Stimulated activated CD8-positive, alpha-beta memory T cell treated with anti-CD3 and anti-CD28 coated beads, Interleukin-12 subunit alpha, Interleukin-12 subunit beta, amount 100 ng/mL, for 1 hour (primary cell): ENCODE results near the gene INO80D.
"Not testable (repeated sequence)": the region's sequence is repeated elsewhere in the genome, so short reads cannot be mapped to it uniquely, and the experiment has no call there.

Experiments used
- DNase-seq: peaks from one replicate; pipeline ENCODE4 v3.0.0-alpha.2; 2020; ENCODE audit warnings: low read depth

The INO80D gene

GRCh38 chr2:206084439-206084869 is 1.5 kb downstream of the INO80D start:
- DNase-seq = no peak

DNA sequence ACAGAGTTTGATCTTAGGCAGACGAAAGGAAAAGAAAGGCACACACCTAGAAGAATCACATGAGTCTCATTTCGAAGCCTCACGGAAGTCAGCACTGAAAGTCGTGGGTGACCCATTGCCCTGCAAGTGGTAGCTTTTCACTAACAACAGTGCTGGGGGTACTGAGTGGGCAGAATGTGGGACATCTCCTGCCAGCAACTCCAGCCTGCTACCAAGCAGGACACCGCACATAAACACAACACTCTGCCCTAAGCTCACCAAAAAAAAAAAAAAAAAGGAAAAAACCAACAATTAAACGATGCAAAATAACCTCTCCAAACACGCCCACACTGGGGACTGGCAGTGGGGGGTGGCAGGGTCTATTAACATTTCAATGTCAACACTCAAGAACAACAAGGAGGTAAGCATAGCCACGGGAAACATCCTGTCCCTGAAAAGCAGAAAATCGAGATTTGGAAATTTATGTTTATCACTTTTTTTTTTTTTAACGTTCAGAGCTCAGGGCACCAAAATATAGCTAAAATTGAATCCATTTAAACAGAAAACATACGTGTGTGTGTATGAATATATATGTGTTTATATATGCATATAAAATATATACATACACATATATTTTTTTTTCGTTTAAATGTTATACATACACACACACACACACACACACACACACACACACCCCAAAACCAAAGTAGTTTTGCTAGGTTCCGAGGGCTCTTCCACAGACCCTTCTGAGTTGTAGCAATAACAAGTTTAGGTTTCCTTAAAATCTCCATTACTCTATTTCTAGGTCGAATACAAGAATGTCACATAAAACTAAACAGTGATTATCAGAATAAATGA is 2.2 kb downstream of the INO80D start:
- no peak for DNase-seq

GRCh38 chr2:206082298-206082843 is 3.6 kb downstream of the INO80D start:
- DNase-seq = no peak

DNA sequence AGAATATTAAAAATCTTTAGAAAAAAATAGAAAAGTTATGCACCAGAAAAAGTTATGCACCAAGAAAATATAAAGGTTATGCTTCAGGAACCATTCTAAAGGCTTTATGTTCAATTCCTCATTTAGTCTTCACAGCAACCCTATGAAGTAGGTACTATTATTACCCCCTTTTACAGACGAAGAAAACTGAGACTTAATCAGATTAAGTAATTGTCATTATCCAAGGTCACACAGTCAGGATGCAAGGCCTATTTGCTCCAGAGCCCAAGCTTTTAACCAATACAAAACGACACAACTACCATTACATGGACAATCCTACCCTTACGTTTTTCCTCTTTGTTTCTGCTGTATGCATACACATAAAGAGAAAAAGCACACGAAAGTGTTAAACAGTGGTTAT is 5.0 kb downstream of the INO80D start:
- no peak for DNase-seq

- no peak for DNase-seq
Measured at GRCh38 chr2:206079699-206080465, 6.1 kb downstream of the INO80D start.

DNA sequence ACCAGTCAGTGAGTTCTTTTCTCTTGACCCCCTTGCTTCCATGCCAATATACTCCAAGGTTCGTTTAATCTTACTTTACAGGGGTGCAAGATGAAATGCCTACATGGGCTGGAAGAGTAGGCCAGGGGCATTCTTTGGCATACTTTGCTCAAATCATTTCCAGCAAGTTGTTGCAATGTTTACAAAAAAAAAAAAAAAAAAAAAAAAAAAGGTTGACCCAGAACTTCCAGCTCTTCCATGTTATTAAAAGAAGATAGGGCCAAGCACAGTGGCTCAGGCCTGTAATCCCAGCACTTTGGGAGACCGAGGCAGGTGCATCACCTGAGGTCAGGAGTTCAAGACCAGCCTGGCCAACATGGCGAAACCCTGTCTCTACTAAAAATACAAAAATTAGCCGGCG is 8.1 kb downstream of the INO80D start:
- DNase-seq = not testable (repeated sequence)

GRCh38 chr2:206075113-206075512 is 10.9 kb downstream of the INO80D start:
- no peak for DNase-seq

GRCh38 chr2:206071807-206072206 is 14.2 kb downstream of the INO80D start:
- DNase-seq = no peak

DNA sequence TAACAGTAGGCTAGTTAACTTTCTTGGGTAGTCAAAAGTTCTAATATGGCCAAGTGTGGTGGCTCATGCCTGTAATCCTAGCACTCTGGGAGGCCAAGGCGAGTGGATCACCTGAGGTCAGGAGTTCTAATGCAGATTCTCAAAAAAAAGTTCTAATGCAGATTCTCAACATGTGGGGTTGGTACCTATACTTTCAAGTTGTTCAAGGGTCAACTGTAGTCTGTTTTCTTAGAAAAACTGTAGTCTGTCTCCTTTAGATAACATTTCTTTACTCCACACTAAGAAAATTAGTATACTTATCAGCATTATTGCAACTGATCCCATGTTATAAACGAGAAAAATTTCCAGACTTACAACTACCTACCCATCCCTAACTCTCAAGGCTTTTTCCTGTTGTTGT is 16.6 kb downstream of the INO80D start:
- no peak for DNase-seq

DNA sequence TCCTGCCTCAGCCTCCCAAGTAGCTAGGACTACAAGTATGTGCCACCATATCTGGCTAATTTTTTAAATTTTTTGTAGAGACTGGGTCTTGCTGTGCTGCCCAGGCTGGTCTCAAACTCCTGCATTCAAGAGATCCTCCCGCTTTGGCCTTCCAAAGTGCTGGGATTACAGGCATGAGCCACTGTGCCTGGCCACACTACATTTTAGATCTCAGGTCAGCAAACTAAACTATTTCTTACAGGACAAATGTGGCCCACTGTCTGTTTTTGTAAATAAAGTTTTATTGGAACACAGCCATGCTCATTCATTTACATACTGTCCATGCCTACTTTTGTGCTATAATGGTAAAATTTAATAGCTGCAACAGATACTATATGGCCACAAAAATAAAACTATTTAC is 17.8 kb downstream of the INO80D start:
- no peak for DNase-seq

GRCh38 chr2:206064077-206064476 is 21.9 kb downstream of the INO80D start:
- DNase-seq = no peak

GRCh38 chr2:206063635-206064034 is 22.3 kb downstream of the INO80D start:
- DNase-seq = no peak

GRCh38 chr2:206062724-206063123 is 23.2 kb downstream of the INO80D start:
- DNase-seq = no peak

- DNase-seq = no peak
Measured at GRCh38 chr2:206056286-206056685, 29.7 kb downstream of the INO80D start.

DNA sequence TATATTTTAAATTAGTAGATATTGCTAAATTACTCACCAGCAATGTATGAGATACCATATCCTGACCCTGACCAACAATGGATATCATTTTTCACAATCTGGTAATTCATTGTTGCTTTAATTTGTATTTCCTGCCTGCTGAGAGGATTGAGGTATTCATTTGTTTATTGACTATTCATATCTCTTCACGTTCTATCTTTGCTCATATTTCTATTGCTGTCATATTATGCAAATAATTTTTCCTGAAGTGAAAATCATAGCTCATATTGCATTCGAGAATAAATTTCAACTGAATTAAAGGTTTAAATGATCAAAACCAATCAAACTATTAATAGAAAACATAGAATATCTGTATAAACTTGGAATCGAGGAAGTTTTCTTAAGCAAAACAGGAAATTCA is 31.0 kb downstream of the INO80D start:
- DNase-seq = no peak

DNA sequence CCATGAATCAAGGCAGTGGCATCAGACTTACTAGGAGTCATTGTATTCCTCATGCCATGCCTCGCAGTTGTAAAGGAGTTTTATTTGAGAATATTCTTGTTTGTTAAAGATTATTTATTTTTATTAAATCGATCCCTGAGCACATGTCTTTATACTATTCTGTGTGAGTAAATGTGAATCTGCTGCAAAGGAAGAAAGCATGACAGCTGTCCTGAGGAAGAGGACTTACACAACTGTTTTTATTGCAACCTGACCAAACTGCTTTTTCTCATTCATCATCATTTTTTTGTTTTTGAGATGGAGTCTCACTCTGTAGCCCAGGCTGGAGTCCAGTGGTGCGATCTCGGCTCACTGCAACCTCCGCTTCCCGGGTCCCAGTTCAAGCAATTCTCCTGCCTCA is 34.1 kb downstream of the INO80D start:
- no peak for DNase-seq

DNA sequence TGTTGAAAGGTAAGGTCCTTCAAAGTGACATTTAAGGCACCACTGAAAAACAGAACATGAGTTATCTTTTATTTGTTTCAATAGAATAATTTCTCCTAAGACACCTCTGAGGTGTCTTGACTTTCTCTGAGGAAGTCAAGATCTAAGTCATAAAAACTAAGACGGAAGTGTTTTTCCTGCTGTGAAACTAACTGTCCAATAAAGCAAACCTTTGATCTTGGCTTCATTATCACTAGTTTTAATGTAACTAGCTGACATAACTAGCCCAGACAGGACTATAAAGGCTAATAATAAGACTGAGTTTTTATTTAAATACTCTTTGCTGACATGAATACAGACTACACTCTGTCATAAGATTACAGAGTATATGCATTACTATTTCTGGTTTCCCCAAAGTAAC is 36.6 kb downstream of the INO80D start:
- DNase-seq = no peak

- no peak for DNase-seq
Measured at GRCh38 chr2:206045251-206045650, 40.7 kb downstream of the INO80D start.

DNA sequence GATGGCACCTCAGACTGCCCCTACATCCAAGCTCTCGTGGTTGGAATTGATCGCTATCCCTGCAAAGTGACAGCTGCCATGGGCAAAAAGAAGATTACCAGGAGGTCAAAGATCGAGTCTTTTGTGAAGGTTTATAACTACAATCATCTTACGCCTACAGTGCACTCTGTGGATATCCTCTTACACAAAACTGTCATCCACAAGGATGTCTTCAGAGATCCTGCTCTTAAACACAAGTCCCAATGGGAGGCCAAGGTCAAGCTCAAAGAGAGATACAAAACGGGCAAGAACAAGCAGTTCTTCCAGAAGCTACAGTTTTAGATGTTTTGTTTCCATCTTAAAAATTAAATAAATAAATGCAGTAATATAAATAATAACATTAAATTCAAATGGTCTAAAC is 45.4 kb downstream of the INO80D start:
- no peak for DNase-seq

DNA sequence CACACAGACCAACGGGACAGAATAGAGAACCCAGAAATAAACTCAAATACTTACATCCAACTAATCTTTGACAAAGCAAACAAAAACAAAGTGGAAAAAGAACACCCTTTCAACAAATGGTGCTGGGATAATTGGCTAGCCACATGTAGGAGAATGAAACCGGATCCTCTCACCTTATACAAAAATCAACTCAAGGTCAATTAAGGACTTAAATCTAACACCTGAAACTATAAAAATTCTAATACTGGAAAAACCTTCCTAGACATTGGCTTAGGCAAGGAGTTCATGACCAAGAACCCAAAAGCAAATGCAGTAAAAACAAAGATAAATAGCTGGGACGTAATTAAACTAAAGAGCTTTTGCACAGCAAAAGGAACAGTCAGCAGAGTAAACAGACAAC is 50.6 kb downstream of the INO80D start:
- DNase-seq = not testable (repeated sequence)

- not testable (repeated sequence) for DNase-seq
Measured at GRCh38 chr2:206033452-206033851, 52.5 kb downstream of the INO80D start.

DNA sequence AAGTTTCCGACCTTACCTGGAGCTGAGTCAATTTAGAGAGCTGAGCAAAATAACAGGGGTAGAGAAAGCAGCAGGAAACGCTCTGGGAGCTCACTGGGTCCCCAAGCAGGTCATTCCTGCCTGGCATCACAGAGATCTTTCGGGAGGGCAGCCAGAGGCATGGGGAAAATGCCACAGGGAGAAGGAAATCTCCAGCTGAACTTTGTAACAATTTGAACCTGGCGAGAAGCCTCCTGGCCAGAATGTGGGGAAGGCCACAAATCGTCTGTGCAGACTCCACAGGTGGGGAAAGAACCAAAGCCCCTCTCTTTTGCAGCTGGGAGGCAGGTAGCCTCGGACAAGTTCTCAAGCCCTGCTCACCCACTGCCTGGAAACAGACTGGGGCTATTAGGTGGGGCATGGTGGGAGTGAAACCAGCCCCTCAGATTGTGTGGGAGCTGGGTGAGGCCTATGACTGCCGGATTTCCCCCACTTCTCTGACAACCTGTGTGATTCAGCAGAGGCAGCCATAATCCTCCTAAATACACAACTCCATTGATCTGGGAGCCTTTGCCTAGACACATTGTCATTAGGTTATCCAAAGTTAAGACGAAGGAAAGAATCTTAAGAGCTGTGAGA is 53.9 kb downstream of the INO80D start:
- DNase-seq = no peak
